GM21381 (cell line): ENCODE results near the gene FAAP20.

Source experiments
- ATAC-seq: cut with Tn5 transposase; IDR thresholded peaks from one replicate; pipeline ENCODE4 v1.9.1; 2021; ENCODE audit warnings: mild to moderate bottlenecking, moderate library complexity; ENCODE audit not compliant: unreplicated experiment

The FAAP20 gene

DNA sequence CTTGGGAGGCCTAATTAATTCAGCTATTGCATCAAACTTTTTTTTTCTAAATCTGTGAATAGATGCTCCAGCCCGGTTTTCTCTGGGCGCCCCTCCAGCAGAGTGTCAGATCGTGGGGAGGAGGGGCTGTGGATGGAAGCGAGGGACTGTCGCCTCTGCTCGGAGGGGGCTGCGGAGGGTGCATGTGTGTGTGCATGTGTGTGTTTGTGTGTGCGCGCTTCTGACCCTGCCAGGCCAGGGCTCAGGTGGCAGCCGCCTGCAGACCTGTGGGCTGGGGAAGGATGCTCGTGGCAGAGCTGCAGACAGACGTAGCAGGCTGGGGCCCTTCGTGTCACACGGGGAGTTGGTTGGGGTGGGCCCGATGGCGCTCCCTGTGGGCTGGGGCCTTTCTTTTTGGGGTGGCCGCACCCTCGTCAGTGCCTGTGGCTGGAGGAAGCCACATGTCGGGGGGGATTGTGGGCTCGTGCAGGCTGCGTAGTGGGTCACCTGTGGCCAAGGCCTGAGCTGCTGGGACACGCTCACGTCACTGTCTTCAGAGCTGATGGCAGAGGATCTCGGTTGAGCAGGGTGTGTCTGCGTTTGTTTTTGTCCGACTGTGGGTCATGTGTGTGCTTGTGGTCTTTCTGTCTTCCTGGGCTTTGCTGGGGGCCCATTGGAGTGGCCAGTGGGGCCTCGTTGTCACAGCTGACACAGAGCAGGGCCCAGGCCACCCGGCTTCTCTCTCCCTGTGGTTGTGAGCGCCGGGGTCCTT is 36.4 kb upstream of the FAAP20 start:
- ATAC-seq: no peak

DNA sequence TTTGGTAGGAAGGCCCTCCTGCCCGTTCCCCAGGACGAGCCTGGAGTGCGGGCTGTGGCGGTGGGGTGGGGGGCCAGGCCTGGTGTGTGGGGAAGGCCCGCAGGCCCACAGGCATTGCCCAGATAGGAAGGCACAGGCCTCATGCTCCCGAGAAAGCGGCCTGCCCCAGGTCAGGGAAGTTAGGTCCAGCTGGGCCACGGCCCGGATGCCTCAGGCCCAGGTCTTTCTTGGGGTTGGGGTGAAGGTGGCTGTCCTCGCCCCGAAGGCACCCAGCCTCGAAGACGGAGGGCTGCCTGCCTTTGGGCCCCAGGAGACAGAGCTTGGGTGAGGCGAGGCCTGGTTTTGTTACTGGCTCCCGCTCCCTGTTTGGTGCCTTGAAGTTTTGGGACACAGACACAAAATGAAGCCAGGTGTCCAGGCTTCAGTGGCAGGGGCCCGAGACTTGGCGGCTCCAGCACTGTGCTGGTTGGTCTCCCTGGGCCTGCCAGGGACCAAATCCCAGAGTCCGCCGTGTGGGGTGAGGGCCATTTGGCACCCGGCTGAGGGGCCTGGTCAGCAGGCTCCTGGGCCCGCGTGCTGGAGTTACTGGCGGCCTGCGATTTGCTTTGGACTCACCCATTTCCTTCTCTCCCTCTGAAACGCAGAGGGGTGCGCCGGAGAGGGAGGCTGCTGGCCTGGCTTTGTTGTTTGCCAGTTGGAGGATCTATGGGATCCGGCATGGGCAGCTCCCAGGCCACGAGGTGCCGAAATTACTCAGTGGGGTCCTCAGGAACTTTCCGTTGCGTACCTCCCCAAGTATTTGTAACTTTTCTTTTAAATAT is 35.5 kb upstream of the FAAP20 start:
- no peak for ATAC-seq

DNA sequence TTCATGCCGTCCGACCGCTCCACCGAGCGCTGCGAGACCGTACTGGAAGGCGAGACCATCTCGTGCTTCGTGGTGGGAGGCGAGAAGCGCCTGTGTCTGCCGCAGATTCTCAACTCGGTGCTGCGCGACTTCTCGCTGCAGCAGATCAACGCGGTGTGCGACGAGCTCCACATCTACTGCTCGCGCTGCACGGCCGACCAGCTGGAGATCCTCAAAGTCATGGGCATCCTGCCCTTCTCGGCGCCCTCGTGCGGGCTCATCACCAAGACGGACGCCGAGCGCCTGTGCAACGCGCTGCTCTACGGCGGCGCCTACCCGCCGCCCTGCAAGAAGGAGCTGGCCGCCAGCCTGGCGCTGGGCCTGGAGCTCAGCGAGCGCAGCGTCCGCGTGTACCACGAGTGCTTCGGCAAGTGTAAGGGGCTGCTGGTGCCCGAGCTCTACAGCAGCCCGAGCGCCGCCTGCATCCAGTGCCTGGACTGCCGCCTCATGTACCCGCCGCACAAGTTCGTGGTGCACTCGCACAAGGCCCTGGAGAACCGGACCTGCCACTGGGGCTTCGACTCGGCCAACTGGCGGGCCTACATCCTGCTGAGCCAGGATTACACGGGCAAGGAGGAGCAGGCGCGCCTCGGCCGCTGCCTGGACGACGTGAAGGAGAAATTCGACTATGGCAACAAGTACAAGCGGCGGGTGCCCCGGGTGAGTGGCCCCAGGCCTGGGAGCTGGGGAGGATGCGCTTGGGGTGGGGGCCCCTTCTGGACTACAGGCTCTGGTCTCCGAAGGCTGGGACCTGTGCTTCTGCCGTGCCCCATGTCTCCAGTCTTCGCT is 34.7 kb upstream of the FAAP20 start:
- ATAC-seq: no peak

DNA sequence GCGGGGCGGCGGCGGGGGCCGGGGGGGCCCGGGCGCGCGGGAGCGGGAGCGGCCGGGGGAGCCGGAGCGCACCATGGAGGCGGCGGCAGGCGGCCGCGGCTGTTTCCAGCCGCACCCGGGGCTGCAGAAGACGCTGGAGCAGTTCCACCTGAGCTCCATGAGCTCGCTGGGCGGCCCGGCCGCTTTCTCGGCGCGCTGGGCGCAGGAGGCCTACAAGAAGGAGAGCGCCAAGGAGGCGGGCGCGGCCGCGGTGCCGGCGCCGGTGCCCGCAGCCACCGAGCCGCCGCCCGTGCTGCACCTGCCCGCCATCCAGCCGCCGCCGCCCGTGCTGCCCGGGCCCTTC is 34.1 kb upstream of the FAAP20 start:
- ATAC-seq: no peak

DNA sequence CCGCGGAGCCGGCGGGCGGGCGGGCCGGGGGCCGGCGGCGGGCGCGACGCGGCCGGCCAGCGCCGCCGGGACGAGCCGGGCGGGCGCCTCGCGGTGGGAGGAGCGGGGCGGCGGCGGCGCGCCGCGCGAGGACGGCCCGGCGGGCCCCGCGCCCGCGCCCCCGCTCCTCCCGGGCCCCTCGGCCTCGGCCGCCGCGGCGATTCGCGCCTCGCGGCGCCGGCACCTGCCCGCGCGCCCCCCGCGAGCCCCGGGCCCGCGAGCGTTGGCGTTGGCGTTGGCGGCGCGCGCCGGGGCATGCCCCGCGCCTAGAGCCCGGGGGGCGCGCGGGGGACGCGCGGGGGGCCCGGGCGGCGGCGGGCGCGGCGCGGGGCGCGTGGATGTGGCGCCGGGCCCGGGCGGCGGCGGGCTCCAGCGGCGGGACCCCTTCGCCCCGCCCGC is 33.6 kb upstream of the FAAP20 start, which contains the start of gene SKI:
Gene SKI, plus strand, starts transcription at position 163 of the 438 bp plus-strand sequence. CDS start 448 bp downstream, outside the sequence.
- ATAC-seq: no peak

DNA sequence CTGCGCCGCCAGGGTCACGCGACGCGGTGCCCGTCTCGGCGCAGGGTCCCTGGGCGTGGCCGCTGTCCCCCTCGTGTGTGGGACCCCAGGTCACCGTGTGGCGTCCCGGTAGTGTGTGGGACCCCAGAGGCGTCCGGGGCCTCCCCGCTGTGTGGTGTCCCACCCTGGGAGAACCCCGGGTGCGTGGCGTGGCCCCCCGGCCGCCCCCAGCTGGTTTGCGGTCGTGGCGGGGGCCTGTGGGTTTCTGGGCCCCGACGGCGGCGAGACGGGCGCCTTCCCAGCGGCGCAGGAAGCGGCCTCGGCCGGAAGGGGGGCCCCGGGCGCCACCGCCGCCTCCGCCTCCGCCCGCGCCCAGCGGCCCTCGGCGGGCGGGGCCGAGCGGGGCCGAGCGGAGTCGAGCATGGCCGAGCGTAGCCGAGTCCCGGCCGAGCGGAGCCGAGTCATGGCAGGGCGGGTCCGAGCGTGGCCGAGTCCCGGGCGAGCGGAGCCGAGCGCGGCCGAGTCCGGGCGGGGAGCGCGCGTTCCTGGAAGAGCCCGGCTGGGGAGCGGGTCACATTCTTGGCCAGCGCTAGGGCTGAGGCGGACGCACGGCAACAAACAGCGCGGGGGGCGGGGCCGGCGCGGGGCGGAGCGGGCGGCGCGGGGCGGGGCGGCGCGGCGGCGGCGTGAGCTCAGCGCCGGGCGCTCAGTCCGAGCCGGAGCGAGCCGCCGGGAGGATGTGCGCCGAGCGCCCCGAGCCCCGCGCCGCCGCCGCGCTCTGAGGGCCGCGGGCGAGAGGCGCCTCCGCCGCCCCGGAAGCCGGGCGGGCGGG is 33.0 kb upstream of the FAAP20 start:
- peak; percentile 87 for ATAC-seq

DNA sequence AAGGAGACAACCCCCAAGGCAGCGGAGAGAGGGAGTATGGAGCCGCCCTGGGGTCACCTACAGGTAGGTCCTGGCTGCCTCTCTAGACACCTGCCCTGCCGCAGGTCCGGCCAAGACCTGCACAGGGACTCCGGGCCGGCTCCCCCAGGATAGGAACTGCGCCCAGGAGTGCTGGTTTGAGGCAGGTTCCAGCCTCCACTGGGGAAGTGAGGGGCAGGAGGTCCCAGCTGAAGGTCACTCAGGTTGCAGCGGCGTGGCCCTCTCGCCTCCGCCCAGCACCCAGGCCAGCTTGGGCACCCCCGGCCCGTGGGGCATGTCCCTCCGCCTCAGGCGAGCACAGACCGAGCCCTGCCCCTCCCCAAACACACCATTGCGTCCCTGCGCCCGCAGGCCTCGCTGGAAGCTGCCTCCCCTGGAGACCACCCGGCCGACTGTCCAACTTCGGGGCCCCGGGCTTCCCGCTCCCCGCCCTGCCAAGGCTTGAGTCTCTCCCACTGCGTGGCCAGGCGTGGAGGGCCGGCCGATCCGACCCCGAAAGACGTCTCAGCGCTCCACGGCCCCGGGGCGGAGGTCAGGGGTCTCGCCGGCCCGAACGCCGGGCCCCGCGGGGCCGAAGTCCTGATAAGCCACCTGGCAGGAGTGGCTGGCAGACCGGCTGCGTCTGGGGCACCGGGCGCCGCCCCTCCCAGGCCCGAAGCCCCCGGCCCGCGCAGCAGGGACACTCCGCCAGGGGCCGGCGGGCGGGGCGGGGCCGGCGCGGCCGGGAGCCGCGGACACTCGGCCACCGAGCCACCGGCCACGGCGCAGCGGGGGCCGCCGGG is 32.2 kb upstream of the FAAP20 start:
- peak; percentile 11 for ATAC-seq

DNA sequence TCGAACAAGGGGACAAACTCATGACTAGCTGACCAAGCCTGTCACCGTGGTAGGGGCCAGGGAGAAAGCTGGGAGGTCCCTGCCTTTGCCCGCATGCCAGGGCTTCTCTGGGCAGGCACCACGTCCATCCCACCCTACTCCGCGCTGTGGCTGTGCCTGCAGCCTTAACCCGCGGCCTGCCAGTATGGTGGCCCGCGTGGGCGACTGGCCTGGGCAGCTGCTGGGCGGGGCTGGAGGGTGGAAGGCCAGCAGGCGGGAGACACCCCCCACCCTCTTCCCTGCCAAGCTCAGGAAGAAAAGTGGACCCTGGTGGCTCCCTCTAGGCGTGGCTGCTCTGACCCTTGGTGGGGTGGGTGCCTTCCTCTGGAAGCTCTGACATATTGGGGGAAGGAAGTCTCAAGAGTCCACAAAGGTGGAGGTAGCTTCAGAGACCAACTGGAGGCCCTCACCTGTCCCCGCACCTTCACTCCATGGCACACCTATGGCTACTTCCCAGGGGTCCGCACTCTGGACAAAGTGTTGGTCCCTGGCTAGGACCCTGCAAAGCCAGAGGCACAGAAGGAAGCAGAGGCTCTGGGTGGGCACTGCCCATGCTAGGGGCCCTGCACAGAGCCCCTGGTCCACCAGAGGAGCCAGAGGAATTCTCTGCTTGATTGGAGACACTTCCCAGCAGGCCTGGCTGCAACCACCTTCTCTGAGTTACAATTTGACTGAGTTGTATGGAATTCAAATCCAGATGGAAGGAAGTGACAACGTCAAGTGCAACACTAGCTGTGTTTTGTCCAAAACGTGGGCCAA is 30.3 kb upstream of the FAAP20 start:
- ATAC-seq: no peak

DNA sequence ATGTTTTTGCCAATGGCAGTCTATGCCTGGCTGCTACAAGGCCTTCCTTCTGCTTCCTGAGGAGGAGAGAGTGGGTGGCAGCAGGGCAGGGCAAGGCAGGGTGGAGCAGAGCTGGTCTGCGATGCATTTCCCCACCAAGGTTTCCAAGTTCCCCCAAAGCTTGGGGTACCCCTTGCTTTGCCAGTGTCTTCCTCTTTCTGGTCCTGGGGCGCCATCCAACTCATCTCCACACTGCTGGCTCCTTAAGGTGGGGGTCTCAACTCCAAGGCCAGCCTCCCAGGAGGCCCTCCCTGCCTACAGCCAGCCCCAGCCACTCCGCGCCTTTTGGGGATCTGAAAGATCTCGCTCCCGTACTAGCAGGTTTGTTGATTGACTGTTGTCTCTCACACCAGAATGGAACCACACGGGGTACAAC is 29.6 kb upstream of the FAAP20 start:
- ATAC-seq: no peak

DNA sequence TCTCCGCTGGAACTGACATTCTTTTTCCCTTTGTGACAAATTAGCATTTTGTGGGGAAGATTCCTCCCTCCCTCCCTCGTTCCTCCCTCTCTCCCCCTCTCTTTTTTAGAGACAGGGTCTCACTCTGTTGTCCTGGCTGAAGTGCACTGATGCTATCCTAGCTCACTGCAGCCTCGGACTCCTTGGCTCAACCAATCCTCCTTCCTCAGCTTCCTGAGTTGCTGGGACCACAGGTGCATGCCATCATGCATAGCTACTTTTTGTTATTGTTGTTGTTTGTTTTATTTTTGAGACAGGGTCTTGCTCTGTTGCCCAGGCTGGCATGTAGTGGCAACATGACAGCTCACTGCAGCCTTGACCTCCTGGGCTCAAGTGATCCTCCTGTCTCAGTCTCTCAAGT is 26.7 kb upstream of the FAAP20 start:
- ATAC-seq: no peak

DNA sequence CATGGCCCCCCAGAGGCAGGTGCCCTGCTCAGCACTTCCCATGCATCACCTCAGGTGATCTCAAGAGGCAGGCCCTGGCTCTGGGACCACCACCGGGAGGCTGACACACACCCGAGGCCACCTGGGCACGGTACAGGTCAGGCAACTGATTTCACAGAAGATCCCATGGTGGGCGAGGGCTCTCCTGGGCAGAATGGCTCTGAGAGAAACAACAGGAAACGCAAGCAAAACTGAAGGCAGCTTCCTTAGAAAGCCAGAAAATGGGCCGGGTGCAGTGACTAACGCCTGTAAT is 22.1 kb upstream of the FAAP20 start:
- ATAC-seq: no peak

DNA sequence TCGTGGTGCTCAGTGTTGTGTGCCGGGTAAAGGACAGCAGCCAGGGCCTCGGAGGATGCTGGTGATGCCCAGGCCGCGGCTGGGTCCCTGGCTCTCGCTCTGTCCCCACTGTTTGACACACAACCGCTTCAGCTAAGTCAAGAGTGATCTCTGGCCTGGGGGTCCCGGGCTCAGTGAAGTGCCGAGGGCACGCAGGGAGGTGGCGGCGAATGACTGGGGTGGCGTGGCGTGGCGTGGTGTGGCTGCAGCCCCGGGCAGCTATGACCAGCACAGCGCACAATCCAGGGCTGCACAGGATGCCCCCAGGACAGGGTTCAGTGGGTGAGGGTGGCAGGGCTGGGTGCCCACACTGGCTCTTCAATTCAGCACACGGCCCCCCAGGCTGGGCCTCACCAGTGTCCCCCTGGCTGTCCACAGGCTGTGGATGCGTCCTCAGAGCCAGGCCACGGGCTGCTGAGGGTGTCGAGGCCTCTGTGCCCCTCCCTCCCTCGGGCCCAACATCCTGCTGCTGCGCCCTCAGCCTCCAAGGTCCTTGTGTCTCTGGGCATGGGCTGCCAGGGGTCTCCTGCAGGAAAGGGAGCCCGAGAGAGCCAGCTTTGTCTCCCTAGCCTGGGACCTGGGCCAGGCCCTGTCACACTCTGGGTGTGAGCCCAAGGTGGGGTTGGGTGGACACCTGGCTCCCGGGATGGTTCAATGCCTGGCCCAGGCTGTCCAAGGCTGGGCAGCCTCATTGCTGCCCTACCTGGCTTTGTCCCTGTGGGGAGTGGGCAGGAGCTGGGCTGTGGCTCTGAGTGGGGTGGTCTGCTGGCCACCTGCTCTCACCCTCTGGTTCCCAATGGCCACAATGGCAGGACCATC is 21.6 kb upstream of the FAAP20 start:
- ATAC-seq: no peak

DNA sequence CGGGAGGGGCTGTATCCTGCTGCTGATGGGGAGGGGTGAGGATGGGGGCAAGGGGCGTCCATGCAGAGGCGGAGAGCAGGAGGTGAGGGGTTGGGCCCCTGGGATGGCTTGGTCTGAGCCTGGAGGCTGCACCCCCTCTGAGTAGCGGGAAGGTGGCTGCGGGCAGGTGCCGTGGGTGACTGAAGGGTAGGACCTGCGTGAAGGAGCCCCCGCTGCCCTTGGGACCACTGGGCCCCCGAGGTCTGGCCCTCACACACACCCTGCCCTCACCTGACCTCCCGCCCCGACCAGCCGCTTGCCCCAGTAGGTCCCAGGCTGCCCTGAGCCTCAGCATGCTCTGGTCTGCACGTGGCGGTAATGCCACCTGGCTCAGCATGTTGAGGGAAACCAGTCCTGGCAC is 20.8 kb upstream of the FAAP20 start:
- ATAC-seq: no peak

DNA sequence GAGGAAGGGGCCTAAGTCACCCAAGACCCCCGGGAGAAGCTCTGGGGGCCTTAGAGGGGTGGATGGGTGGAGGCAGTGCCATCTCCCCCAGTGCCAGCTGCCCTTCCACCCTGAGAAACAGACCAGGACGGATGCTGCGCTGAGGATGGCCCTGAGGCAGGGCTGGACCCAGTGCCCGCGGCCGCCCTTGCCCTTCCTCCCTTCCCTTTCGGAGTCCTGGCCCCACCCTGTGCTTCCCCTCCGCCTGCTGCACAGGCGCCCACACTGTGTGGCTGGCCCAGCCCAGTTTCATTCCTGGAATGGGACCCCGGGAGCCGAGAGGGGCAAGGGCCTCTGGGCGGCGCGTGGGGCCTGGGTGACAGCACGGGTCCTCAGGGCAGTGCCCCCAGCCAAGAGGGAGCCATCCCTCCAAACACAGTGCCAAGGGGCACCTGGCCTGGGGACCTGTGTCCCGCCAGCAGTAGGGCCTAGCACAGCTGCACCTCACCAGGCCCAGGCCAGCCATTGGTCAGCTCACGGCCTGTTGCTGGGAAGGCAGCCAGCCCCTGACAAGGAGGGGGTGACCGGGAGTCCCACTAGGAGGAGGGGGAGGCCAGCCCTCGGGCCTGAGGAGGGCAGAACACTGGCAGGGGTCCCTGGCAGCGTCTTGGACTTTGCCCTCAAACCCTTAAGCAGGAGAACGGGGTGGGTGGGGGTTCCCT is 20.1 kb upstream of the FAAP20 start:
- ATAC-seq: no peak

DNA sequence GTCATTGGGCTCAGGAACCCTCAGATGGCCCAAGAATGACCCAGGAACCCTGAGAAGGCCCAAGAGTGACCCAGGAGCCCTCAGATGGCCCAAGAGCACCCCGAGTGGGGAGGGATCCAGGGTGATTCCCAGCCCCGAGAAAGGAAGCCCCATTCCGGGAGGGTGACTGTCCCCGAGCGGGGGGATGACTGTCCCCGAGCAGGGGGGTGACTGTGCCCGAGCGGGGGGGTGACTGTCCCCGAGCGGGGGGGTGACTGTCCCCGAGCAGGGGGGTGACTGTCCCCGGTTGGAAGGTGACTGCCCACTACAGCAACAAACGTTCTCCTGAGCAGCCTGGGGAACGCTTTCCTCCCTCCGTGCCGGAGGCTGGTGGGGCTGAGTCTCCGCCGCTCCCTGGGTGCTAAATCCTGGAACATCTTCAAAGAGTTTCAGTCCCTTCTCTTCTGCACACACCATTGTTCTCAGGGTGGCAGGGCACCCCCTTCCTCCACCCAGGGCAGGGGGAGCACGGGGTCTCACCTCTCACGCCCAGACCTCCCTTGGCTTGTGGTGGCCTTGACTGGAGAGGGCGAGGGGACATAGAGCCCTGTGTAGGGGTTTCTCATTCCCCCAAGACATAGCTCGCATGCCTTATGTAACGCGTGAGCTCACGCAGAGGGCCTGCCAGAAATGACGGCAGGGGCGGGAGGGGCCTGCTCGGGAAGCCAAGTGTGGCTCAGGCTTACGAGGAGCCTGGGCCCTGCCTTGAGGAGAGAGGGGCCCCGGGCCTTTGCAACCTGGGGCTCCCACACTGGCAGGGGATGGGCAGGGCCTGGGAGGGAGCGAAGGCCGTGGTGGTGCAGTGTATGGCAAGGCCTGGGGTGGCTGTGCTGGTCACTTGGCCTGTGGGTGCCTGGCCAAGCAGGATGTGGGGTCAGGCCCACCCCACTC is 19.3 kb upstream of the FAAP20 start:
- no peak for ATAC-seq
